ENCODE results near the gene GOPC.
A peak's percentile ranks its signal among the peaks of the same experiment; 100 is the strongest.

GOPC gene

GRCh38 chr6:117619178-117619577 is 16.9 kb upstream of the GOPC start:
- TF ChIP-seq CTCF (IDR thresholded peaks at IDR 0.05; ENCODE audit: extremely low read depth, missing control alignments): no peak
- no peak for DNase-seq (ENCODE audit: low spot score)

GRCh38 chr6:117617210-117618035 is 15.1 kb upstream of the GOPC start:
- no peak for DNase-seq (ENCODE audit: low spot score)
- TF ChIP-seq CTCF (IDR thresholded peaks at IDR 0.05; ENCODE audit: extremely low read depth, missing control alignments): no peak

- TF ChIP-seq CTCF (IDR thresholded peaks at IDR 0.05; ENCODE audit: extremely low read depth, missing control alignments): no peak
- DNase-seq (ENCODE audit: low spot score): no peak
Measured at GRCh38 chr6:117616391-117617209, 14.3 kb upstream of the GOPC start.

GRCh38 chr6:117615750-117616390 is 13.6 kb upstream of the GOPC start:
- DNase-seq (ENCODE audit: low spot score): no peak
- TF ChIP-seq CTCF (IDR thresholded peaks at IDR 0.05; ENCODE audit: extremely low read depth, missing control alignments): no peak

GRCh38 chr6:117613920-117614560 is 11.7 kb upstream of the GOPC start:
- no peak for TF ChIP-seq CTCF (IDR thresholded peaks at IDR 0.05; ENCODE audit: extremely low read depth, missing control alignments)
- no peak for DNase-seq (ENCODE audit: low spot score)

GRCh38 chr6:117607511-117607910 is 5.2 kb upstream of the GOPC start:
- peak; percentile 20 for DNase-seq (ENCODE audit: low spot score)
- no peak for TF ChIP-seq CTCF (IDR thresholded peaks at IDR 0.05; ENCODE audit: extremely low read depth, missing control alignments)
